ENCODE data around the gene TNS3.

DNA sequence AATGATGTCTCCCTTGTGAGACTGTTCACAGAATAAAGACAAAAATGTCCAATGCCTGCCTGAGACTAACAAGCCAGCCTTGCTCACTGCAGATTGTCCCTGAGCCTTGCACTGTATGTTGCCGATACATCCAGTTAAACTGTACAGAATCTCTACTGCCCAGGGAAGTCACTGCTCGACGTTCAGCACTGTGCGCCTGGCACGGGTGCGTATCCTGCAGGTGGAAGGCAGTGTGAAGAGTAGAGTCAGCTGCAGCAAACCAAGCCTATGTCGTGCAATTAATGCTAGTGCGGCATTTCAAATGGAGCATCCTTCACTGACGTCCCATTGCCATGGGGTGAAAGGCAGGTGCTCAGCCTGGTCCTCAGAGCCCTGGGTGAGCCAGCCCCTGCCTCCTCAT lies 132.9 kb downstream of the TNS3 start:
- no peak for TF ChIP-seq TBL1XR1 (IDR thresholded peaks at IDR 0.05; ENCODE audit: low read depth, low read length)
- TF ChIP-seq JUNB (IDR thresholded peaks at IDR 0.05) = no peak
- TF ChIP-seq, protein P1, sequence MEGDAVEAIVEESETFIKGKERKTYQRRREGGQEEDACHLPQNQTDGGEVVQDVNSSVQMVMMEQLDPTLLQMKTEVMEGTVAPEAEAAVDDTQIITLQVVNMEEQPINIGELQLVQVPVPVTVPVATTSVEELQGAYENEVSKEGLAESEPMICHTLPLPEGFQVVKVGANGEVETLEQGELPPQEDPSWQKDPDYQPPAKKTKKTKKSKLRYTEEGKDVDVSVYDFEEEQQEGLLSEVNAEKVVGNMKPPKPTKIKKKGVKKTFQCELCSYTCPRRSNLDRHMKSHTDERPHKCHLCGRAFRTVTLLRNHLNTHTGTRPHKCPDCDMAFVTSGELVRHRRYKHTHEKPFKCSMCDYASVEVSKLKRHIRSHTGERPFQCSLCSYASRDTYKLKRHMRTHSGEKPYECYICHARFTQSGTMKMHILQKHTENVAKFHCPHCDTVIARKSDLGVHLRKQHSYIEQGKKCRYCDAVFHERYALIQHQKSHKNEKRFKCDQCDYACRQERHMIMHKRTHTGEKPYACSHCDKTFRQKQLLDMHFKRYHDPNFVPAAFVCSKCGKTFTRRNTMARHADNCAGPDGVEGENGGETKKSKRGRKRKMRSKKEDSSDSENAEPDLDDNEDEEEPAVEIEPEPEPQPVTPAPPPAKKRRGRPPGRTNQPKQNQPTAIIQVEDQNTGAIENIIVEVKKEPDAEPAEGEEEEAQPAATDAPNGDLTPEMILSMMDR (IDR thresholded peaks at IDR 0.05 in 2 of 3, conservative IDR thresholded peaks at IDR 0.05 in 1 of 3; ENCODE audit: control insufficient read depth in 2 of 3, extremely low read depth in 1 of 3, insufficient read depth in 1 of 3, low read depth in 3 of 3, low read length in 3 of 3) = no peak
- TF ChIP-seq CEBPB (IDR thresholded peaks at IDR 0.05; ENCODE audit: borderline replicate concordance in 1 of 2, low read depth in 2 of 2, low read length in 2 of 2) = no peak
- TF ChIP-seq, protein P2, sequence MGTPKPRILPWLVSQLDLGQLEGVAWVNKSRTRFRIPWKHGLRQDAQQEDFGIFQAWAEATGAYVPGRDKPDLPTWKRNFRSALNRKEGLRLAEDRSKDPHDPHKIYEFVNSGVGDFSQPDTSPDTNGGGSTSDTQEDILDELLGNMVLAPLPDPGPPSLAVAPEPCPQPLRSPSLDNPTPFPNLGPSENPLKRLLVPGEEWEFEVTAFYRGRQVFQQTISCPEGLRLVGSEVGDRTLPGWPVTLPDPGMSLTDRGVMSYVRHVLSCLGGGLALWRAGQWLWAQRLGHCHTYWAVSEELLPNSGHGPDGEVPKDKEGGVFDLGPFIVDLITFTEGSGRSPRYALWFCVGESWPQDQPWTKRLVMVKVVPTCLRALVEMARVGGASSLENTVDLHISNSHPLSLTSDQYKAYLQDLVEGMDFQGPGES (IDR thresholded peaks at IDR 0.05) = no peak

Measured in GM12878 (cell line).